A673 (cell line): ENCODE data around the gene FGF12.

ENCODE experiments used
- EZH2 ChIP-seq: fragments of 200-600 bp; sonication (generic); IDR thresholded peaks from 2 replicates; pipeline ENCODE4 v1.6.1; 2017; ENCODE audit warnings: borderline replicate concordance, low read depth, mild to moderate bottlenecking, mixed read lengths, antibody characterized with exemption, low read length; ENCODE audit not compliant: poor library complexity, severe bottlenecking
- TF ChIP-seq, protein P1 (sequence below): fragments of 300-800, 200-600 bp; sonication (generic); conservative IDR thresholded peaks from 2 replicates; pipeline ENCODE4 v1.5.1; 2017; ENCODE audit warnings: low read depth, mild to moderate bottlenecking, antibody characterized with exemption, low read length, moderate library complexity, mixed read lengths

DNA sequence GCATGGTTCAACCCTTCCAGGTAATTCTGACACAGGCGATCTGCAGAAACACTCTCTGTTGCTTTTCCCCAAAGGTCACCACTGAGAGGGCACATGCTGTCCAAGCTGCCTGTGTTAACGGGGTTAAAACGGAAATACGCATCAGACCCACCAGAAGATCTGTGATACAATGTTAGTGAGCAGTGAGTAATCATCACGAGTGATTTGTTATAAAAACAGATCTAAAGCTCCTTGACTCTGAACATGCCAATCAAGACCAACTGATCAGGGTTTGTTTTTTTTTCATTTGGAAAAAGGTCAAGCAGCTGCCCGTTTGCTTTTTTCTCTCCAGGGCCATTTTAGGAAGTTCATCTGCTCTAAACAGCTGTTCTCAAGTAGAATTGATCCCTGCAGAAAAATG lies 43.2 kb downstream of the FGF12 start:
- TF ChIP-seq, protein P1, sequence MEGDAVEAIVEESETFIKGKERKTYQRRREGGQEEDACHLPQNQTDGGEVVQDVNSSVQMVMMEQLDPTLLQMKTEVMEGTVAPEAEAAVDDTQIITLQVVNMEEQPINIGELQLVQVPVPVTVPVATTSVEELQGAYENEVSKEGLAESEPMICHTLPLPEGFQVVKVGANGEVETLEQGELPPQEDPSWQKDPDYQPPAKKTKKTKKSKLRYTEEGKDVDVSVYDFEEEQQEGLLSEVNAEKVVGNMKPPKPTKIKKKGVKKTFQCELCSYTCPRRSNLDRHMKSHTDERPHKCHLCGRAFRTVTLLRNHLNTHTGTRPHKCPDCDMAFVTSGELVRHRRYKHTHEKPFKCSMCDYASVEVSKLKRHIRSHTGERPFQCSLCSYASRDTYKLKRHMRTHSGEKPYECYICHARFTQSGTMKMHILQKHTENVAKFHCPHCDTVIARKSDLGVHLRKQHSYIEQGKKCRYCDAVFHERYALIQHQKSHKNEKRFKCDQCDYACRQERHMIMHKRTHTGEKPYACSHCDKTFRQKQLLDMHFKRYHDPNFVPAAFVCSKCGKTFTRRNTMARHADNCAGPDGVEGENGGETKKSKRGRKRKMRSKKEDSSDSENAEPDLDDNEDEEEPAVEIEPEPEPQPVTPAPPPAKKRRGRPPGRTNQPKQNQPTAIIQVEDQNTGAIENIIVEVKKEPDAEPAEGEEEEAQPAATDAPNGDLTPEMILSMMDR = no peak
- TF ChIP-seq EZH2 = no peak
